ENCODE measurements around the gene PCBP2. TPM values are rescaled to one million over a fixed set of nuclear protein-coding genes. Genes with fewer than 3 reads are reported as not detected.

PCBP2 gene
- polyA plus RNA-seq, 3 donors: 79.6 to 588 (median 81.9) TPM

DNA sequence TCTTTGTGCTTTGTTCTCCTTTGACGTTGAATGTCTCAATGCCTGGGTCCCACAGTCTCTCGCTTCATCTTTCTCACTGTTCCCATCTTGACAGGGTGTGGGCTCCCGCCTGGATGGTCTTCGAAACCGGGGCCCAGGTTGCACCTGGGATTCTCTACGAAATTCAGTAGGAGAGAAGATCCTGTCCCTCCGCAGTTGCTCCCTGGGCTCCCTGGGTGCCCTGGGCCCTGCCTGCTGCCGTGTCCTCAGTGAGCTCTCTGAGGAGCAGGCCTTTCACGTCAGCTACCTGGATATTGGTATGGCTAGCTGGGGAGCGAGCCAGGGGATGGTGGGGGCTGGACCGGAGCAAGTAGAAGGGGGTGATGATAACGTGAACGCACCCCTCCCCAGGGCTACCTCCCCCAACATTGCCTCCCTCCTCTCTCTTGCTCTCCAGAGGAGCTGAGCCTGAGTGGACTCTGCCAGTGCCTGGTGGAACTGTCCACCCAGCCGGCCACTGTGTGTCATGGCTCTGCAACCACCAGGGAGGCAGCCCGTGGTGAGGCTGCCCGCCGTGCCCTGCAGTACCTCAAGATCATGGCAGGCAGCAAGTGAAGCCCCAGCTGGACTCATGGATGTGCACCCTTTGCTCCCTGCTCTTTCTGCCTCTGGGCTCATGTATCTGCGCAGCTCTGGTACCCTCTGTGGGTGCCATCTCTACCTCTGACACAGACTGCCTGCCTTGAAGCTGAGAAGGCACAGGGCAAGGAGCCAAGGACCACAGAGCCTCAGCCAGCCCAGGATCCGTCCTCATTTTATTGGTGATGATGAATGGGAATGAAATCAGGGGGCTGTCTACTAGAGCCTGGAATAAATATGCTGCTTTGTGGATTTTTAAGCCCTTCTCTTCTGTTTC, 53.9 kb downstream of the PCBP2 start:
- H3K4me1 Mint-ChIP-seq: peaks cover 23% of the 10 kb centered on the region
- H3K4me3 Mint-ChIP-seq: no peak overlapping the region
- Histone ChIP-seq H3K9ac (ENCODE audit: insufficient read depth, low read length, poor library complexity, severe bottlenecking) (no peak overlapping the region), H3K4me1 (ENCODE audit: control insufficient read depth in 1 of 2, insufficient read depth in 2 of 2, low read length in 2 of 2) (peaks cover 13 to 20% of the 10 kb centered on the region in 2 donors), H3K27me3 (ENCODE audit: control insufficient read depth in 2 of 2, insufficient read depth in 2 of 2, low read length in 2 of 2) (no peaks in the 10 kb centered on the region), H2AFZ (ENCODE audit: insufficient read depth, low read depth, low read length, poor library complexity, severe bottlenecking) (no peak overlapping the region), H3K9me3 (replicated peaks in 1 of 2; ENCODE audit: control insufficient read depth in 1 of 2, insufficient read depth in 1 of 2, low read length in 2 of 2) (no peaks in the 10 kb centered on the region), H3K79me2 (ENCODE audit: insufficient read depth, low read length) (peaks cover 18% of the 10 kb centered on the region), H4K20me1 (ENCODE audit: insufficient read depth, low read length) (no peaks in the 10 kb centered on the region), H3K36me3 (replicated peaks in 1 of 2; ENCODE audit: control insufficient read depth in 1 of 2, insufficient read depth in 2 of 2, low read length in 2 of 2) (peaks cover 40 to 55% of the 10 kb centered on the region in 2 donors), H3K27ac (ENCODE audit: low read depth in 1 of 2, low read length in 2 of 2) (peak overlapping the region in 1 of 2 donors; percentile 41), H3K4me3 (replicated peaks in 1 of 3; ENCODE audit: low read depth in 2 of 3, low read length in 3 of 3) (no peak overlapping the region), H3K4me2 (replicated peaks; ENCODE audit: extremely low read depth, low read length, poor library complexity, severe bottlenecking) (no peak overlapping the region)
- 96% methylated on average over 13 of the region's 19 CpGs for WGBS (ENCODE audit: insufficient coverage)
- H3K27me3 Mint-ChIP-seq (ENCODE audit: low read depth in 3 of 3): peaks cover 0 to 4% (median 0%) of the 10 kb centered on the region in 3 donors
- TF ChIP-seq, protein P1, sequence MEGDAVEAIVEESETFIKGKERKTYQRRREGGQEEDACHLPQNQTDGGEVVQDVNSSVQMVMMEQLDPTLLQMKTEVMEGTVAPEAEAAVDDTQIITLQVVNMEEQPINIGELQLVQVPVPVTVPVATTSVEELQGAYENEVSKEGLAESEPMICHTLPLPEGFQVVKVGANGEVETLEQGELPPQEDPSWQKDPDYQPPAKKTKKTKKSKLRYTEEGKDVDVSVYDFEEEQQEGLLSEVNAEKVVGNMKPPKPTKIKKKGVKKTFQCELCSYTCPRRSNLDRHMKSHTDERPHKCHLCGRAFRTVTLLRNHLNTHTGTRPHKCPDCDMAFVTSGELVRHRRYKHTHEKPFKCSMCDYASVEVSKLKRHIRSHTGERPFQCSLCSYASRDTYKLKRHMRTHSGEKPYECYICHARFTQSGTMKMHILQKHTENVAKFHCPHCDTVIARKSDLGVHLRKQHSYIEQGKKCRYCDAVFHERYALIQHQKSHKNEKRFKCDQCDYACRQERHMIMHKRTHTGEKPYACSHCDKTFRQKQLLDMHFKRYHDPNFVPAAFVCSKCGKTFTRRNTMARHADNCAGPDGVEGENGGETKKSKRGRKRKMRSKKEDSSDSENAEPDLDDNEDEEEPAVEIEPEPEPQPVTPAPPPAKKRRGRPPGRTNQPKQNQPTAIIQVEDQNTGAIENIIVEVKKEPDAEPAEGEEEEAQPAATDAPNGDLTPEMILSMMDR (IDR thresholded peaks at IDR 0.05): no peak
- no peak for DNase-seq
- intact Hi-C loops (cut with micrococcal nuclease): loop anchor here in 1 of 2 donors (10.0 kb wide), 1 partner anchor 291 kb away; no protein-coding TSS in a partner anchor
- peaks cover 36 to 56% of the 10 kb centered on the region in 2 donors for H3K36me3 Mint-ChIP-seq
- no peaks in the 10 kb centered on the region for H3K9me3 Mint-ChIP-seq
- H3K27ac Mint-ChIP-seq: peak overlapping the region in 4 of 7 donors; percentile 15 to 74 (median 44)

DNA sequence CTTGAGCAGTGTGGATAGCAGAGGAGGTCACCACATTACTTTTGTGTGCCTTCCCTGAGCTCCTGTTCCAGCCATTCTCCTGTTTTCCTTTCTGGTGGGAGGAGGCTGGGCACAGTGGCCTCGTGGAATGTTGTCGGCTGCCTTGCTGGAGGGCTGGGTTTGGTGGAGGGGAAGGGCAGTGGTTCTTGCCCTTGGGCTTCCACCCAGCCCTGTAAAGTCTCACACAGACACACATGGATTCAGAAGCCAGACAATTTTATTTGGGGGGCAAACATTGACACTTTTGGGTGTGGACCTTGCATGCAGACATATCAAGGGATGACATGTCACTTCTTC, 54.5 kb downstream of the PCBP2 start:
- no peak overlapping the region for H3K9ac ChIP-seq (ENCODE audit: insufficient read depth, low read length, poor library complexity, severe bottlenecking)
- intact Hi-C loops (cut with micrococcal nuclease): loop anchor here in 1 of 2 donors (10.0 kb wide), 1 partner anchor 292 kb away; no protein-coding TSS in a partner anchor
- Mint-ChIP-seq H3K9me3 (no peaks in the 10 kb centered on the region), H3K4me1 (peaks cover 23% of the 10 kb centered on the region), H3K27me3 (ENCODE audit: low read depth in 3 of 3) (peaks cover 0 to 4% (median 0%) of the 10 kb centered on the region in 3 donors), H3K27ac (peak overlapping the region in 2 of 7 donors; percentile 42 to 60), H3K36me3 (peaks cover 40 to 62% of the 10 kb centered on the region in 2 donors), H3K4me3 (no peak overlapping the region)
- H3K27me3 ChIP-seq (ENCODE audit: control insufficient read depth in 2 of 2, insufficient read depth in 2 of 2, low read length in 2 of 2): no peaks in the 10 kb centered on the region
- no peak overlapping the region for H3K4me3 ChIP-seq (replicated peaks in 1 of 3; ENCODE audit: low read depth in 2 of 3, low read length in 3 of 3)
- H3K4me2 ChIP-seq (replicated peaks; ENCODE audit: extremely low read depth, low read length, poor library complexity, severe bottlenecking): no peak overlapping the region
- TF ChIP-seq, protein P1 (IDR thresholded peaks at IDR 0.05): no peak
- H3K27ac ChIP-seq (ENCODE audit: low read depth in 1 of 2, low read length in 2 of 2): no peak overlapping the region
- H2AFZ ChIP-seq (ENCODE audit: insufficient read depth, low read depth, low read length, poor library complexity, severe bottlenecking): no peak overlapping the region
- H3K9me3 ChIP-seq (replicated peaks in 1 of 2; ENCODE audit: control insufficient read depth in 1 of 2, insufficient read depth in 1 of 2, low read length in 2 of 2): no peaks in the 10 kb centered on the region
- H3K4me1 ChIP-seq (ENCODE audit: control insufficient read depth in 1 of 2, insufficient read depth in 2 of 2, low read length in 2 of 2): peaks cover 12 to 16% of the 10 kb centered on the region in 2 donors
- no peaks in the 10 kb centered on the region for H4K20me1 ChIP-seq (ENCODE audit: insufficient read depth, low read length)
- DNase-seq: no peak
- WGBS (ENCODE audit: insufficient coverage): no CpG with 5 or more reads among the region's 2 CpGs
- H3K36me3 ChIP-seq (replicated peaks in 1 of 2; ENCODE audit: control insufficient read depth in 1 of 2, insufficient read depth in 2 of 2, low read length in 2 of 2): peaks cover 44 to 61% of the 10 kb centered on the region in 2 donors
- H3K79me2 ChIP-seq (ENCODE audit: insufficient read depth, low read length): peaks cover 17% of the 10 kb centered on the region

Data from CD14-positive monocyte (primary cell).